HG03575 (cell line): ENCODE results near the gene TSPAN5.

Experiments
- ATAC-seq: cut with Tn5 transposase; IDR thresholded peaks from one replicate; pipeline ENCODE4 v1.9.1; 2021; ENCODE audit not compliant: unreplicated experiment, insufficient number of reproducible peaks, low FRiP score; ENCODE audit errors: extremely low read depth

TSPAN5 gene

DNA sequence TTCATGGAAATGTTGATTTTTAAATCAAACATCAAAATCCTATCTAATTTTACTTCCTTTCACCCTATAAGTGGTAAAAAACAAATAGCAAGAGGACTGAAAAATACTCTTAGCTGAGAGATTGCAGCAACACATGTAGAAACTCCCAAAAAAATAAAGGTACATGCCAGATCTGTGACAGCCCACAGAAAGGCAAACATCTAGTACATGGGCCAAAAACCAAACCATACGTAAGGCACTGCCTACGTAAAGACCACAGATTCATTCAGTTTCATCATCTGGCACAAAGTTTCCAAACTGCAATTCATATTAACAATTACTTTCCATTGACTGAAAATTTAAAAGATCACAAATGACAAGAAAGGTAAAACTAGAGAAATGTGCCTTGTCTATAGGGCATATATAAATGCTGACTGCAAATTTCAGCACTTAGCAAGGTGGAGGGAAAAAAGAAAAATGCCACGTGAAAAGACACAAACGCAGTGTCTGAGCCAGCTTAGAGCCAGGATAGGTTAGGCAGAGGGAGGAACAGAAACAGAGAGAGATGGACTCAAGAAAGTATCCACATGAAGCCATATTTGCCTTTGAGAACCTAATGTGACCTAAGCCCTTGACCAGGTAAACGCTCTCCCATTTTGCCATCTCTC, 88.1 kb downstream of the TSPAN5 start:
- ATAC-seq, result no peak

DNA sequence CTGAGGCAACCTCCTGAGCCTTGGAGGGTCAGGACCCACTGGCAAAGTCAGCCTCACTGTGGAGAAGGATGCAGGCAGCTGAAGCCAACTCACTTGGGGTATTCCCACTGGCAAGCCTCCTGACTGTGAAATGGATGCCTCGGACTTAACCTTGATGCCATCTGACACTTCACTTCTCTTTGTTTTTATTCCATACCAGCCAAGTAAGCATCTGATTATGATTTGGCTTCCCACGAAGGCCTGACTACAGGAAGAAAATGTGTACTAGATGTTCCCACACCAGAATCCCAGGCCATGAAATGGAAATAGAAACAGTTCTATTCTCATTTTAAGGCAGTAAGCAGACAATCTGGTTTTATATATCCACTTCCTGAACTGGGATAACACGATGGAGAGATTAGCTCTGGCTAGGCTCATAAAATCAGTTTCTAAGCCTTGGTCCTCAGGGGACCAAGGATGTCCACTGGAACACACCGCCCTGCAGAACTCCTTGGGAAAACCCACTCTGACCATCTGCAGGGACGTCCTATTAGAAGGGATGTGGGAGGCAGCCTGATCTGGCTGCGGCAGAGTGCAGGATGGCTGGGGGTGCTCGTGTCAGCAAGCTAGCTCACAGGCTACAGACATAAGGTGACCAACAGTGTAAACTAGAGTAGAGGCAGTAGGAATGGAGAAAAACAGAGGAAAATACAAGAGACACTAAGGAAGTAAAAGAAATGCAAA, 89.3 kb downstream of the TSPAN5 start:
- no peak for ATAC-seq

DNA sequence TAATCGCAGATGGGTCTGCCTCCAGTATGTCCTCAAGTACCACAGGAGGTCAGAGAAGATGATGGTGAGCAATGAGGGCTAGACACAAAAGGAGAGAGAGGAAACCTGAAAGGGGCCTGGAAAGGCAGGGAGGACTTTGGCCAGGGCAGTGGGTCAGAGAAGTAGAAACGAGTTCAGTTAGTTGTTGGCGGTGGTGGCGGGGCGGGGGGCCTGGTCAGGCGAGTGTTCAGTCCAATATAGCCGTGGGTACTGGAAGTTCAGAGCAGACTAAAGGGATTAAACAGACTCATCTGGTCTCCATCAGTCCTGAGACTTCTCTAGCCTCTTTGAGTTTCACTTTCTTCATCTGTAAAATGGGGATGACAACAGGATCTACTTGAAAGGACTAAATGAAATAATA, 90.8 kb downstream of the TSPAN5 start:
- ATAC-seq, result no peak

DNA sequence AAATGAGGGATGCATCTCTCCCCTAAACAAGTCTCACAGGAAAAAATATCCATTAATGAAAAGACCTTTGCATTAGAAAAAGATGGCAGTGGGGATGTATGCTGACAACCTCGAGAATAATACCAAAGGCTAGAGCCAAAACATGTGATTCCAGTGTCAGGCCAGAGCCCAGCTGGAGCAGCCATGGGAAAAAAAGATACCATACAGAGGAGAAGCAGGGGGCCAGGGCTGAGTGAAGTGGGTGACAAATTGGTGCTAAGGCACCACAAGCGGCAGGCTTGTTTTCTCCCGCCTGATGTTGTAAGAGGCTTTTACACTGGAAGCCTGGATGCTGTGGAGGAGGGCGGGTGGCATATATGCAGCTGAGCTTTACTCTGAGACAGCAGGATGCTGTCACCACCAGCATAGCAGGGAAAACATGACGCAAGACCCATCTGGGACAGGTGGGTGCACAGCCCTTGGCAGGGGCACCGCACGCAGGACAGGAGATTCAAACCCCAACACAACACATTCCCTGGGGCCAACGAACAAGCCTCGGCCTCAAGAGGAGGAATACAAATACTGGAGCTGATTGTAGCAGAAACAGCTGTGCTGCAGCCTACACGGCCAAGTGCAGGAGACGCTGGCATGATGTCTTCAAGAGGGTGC, 91.9 kb downstream of the TSPAN5 start:
- ATAC-seq, result no peak

DNA sequence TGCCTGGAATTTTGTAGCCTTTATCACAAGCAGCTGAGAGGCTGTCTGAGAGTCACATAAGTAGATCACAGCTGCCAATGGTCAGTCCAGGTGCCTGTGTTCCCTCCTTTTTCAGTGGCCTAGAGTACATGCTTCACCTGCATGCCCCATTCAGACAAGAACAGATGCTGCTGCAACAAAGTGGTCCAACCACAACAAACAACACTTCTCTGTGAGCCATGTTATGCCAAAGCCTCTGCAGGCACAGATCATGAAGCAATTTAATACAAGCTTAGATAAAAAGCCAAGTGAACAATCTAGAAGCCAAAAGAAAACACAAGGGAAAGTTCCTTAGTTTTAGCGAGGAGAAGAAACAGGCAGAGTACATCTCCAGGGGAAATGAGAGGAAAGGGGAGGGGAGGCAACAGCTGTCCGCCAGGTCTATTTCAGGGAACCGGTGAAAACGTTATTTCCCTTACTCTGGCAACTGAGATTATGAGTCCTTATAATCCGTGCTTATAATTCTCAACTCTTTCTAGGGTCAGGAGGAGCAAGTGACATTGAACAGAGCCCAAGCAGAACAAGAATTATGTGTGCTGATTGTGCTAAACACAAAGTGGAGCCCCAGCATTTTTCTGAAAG, 92.6 kb downstream of the TSPAN5 start:
- ATAC-seq, result no peak

DNA sequence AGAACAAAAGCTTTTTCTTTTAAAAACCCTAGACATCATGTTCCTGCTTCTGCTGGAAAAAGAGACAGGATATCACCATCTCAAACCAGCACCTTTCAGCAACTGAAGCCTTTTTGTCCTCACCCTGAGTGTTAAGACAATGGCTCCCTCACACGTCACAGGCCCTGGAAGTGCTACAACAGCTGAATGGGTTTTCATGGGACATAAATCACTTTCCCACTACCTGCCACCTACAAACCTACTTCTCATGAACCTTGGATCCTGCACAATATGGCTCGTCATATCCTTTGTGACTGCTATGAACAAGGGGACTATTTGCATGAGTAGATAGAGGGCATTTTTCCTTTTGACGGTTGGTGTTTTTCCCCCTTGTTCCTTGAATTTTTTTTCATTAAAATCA, 93.6 kb downstream of the TSPAN5 start:
- no peak for ATAC-seq

DNA sequence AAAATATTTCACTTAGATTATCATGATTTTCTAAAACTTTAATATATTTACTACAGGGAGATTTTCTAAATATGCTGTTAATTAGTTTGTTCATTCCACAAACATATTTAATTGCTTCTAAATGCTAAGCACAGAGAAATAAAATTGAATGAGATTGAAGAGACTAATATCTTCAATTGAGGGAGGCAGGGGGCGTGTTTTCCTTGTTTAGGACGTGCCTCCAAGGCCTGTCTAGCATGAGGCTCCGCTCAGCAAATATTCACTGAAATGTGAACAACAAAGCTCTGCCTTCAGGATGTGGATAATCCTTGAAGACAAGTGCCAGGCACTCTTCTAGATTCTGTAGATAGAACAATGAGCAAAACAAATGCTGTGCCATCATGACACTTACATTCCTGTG, 98.1 kb downstream of the TSPAN5 start:
- no peak for ATAC-seq

DNA sequence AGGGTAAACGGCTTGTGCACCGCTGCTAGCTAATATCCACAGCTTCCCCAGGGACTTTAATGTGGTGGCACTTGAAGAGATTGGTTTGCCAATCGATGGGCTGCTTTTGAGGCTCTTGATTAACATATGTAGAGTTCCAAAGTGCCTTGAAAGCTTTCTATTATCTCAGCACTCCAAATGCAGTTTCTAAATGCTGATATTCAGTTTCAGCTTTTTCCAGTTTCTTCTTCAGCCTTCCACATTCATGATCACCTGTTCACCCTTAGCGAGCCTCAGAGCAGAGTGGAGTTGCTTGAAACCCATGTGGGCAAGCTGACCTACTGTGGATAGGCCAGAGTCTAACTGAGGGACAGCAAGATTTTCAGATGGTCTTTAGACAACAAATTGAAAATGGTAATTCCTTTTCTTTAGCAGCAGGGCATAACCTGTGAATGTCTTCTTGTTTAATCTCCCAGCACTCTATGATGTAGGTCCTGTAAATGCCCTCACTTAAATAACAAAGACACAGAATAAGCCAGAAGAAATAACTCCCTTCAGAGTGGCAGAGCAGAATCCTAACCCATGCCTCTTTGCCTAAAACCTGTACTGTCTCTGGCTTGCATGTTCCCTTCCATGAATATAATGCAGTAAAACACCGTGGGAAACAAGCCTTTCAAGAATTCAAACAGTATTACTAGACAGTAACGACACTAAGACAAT, 99.8 kb downstream of the TSPAN5 start:
- ATAC-seq, result no peak

DNA sequence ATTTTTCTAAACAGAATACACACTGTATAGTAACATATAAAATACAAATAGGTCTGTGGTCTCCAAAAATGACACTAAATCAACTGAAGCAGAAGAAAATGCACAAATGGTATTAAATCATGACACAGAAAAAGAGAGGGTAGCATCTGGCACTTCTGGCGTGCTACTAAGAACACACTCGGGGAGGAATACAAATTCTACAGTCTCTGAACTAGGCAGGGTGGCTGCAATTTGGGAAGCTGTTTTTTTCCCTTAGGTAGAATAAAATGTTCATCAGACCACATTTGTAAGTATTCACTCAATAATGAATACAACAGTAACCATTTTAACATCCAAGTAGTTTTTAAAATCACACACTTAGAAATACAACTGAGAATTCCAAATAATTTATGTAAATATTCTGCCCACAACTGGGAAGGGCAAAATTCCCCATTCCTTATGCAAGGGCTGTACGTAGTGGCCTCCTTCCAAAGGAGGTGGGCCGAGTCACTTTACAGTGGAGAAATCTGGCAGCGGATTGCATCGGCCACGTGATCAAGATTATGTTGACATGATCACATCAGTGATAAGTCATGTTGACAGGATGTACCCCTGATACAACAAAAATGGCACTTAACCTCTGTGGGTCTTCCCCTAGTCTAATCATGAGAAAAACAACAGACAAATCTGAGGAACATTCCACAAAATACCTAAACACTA, 101.1 kb downstream of the TSPAN5 start:
- ATAC-seq, result no peak

DNA sequence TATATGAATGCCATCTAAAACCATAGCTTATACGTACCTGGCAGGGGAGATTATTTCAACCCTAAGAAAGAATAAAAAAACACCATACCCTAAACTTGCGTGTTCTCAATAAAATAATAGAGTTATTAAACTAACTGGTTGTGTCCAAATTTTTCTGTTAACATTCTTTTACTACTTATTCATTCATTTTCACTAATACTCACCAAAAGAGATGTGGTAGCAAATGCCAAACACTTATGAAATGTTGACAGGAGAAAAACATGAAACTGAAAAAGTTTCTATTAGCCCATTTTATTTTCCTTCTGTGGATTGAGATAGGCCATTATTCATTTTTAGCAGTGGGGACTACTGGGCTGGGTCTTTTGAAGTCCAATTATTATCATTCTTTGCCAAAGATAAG, 102.0 kb downstream of the TSPAN5 start:
- no peak for ATAC-seq

DNA sequence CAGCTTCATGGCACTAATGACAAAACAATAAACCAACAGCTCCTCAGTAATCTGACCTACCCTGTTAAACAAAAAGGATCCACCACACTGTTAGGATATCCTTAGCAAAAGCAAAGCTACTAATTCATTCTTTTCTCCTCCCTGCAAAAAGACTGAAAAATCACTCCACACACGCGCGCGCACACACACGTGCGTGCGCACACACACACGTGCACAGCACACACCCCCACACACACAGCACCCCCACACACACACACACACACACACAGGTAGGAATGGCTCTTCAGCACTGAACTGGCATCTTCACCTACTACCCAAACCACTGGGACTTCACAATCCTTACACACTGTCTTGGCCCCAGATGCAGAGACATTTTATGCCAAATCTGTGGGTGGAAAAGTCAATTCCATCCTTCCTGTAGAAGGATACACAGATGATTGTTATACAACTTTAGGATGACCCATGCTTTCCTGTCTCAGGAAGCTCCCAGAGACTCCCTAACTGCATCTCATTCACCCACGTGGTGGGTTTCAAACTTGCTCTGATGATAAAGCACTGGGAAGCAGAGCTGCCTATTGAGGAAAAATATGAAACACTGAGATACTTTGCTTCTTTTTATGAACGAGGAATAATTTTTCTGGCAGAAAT, 102.5 kb downstream of the TSPAN5 start:
- ATAC-seq, result no peak

DNA sequence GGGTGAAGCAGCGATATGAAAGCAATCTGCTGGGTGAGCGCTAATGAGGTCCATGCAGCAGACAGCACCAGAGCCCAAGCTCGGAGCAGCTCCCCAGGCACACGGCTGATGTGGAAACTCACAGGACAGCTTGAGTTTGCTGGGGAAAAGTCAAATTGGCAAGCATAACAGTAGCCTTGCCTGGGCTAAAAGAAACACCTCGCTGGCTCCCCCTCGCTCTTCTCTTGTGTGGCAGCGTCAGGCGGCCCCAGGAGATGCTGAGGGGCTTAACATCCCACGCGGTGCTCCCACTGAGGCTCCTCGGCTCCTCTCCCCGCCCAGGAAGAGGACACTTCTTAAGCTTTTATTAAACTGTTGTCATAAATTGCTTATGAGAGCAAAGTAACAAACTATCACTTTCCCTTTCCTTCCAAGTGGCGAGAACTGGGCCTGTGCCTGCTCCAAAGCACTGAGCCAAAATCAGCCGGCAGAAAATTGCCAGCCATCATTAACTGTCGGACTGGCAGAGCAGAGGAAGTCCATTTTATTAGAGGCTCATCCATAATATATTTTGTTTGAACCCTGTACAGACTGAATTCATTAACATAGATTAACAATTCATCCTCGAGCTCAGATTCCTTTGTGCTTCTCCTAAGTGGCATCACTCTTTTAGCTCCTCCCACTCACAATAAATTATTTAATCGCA, 111.4 kb downstream of the TSPAN5 start:
- no peak for ATAC-seq

DNA sequence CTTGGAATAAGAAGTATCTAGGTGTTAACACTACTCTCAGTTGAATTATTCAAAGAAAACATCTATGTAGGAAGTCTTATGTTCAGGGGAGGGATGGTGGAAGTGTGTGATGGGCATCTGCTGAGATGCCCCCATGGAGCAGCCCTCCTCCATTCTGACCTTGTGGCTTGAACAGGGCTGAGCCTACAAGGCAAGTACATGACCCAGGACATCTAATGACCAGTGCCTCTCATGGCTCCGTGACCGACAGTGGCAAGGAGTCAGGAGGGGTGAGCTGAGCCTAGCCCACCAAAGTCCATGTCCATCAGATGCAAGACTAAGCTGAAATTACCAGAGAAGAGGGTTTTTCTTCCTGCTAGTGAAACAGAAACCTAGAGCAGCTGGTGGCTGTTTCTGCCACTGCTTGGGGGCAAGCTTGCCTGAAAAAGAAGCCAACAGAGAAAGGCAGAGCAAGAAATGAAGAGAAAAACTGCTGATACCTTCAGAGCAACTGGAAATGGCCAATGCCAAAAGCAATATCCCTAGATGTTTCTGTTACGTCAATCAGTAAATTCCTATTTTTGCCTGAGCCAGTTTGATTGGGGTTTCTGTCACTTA, 113.5 kb downstream of the TSPAN5 start:
- ATAC-seq, result no peak

DNA sequence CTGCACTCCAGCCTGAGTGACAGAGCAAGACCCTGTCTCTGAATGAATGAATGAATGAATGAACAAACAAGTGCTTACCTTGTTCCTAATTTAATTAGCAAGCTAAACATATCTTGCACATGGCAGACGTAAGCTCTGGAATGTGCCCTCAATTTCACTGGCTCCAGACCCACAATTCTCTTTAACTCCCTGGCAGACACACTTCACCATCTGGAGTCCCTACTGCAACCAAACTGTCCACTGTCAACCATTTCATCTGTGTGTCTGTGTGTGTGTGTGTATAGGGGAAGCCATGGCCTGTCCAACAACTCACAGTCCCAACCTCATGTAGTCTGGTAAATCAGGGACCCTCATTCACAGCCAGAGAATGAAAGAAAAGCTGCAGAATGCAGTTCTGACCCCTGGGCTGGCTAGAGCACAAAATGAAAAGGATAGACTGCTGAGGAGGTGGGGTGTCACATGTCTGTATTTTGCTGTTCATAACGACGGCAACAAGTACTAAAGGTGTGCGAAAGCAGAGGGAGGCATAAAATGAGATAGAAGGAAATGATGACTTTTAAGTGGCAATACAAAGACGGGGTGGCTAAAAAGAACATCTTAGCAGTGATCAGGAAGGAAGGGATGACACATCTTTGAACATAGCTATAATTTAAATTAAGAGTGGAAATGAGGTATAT, 114.1 kb downstream of the TSPAN5 start:
- ATAC-seq, result no peak

DNA sequence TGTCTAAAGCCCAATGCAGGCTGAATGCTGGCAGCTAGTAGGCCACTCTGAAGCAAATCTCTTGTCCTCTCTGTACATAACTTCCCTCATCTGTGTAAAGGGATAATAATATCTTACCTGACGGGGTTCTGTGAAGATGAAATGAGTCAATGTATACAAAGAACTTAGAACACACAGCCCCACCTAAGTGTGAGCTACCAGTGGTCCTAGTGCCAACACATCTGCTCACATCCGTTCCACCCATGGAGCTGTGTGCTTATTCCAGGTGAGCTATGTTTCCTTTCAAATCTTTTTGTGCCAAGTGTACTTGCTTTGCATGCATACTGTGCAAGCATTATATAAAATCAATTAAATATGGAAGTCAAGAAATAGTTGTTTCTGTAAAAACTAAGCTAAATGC, 116.4 kb downstream of the TSPAN5 start:
- no peak for ATAC-seq

DNA sequence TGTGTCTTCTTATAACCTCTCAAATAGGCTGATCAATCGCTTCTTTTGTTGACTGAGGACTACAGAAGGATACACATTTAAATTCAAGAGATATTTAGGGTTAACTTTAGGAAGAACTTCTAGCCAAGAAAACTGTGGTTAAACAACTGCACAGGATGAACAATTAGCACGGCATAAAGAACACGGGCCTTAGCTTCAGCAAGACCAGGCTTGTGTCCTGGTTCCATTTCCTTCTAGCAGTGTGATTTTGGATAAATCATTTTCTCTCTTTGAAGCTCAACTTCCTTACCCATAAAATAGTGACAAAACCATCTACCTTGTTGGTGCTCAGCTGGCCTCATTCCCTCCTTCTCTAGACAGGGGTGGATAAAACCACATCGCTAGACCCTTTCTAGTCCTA, 117.6 kb downstream of the TSPAN5 start:
- ATAC-seq, result no peak

DNA sequence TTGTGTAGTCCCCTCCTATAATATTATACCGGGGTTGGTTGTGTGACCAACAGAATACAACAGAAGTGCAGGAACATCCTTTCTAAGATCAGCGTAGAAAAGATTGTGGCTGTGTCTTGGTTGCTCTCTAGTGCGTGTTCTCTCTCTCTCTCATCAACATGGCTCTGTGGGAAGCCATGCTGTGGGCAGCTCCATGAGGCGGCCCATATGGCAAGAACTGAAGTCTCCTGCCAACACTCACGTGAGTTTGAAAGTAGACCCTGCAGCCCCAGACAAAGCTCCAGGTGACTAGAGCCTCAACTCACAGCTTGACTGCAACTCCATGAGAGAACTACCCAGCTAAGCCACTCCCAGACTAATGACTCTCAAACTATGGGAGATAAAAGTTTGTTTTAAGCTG, 118.7 kb downstream of the TSPAN5 start:
- no peak for ATAC-seq
